B cell (primary cell): Measurements from ENCODE around the gene CREB3L1.
A peak's percentile ranks its signal among the peaks of the same experiment; 100 is the strongest.

Experiments
- CTCF ChIP-seq: fragments of 200-600 bp; IDR thresholded peaks from one replicate; pipeline ENCODE4 v1.8.0; 2022; ENCODE audit warnings: antibody characterized with exemption, mild to moderate bottlenecking
- EZH2 ChIP-seq: IDR thresholded peaks from 2 replicates; pipeline ENCODE4 v1.6.1; 2012; ENCODE audit warnings: borderline replicate concordance, low read depth, mild to moderate bottlenecking, moderate library complexity, low read length; ENCODE audit not compliant: insufficient read depth, poor library complexity, severe bottlenecking

GRCh38 chr11:46315033-46315738 lies 37.7 kb downstream of the CREB3L1 start:
- TF ChIP-seq CTCF: peak; percentile 88
- TF ChIP-seq EZH2: no peak
